GM19395 (cell line): Measurements from ENCODE around the gene DTNB.

Source experiments
- ATAC-seq: cut with Tn5 transposase; IDR thresholded peaks from one replicate; pipeline ENCODE4 v1.9.1; 2021; ENCODE audit warnings: mild to moderate bottlenecking, moderate library complexity; ENCODE audit not compliant: unreplicated experiment

Gene DTNB

GRCh38 chr2:25512707-25513106 is 160.7 kb downstream of the DTNB start:
- no peak for ATAC-seq

GRCh38 chr2:25506226-25506625 is 167.2 kb downstream of the DTNB start:
- no peak for ATAC-seq

GRCh38 chr2:25505622-25506021 is 167.8 kb downstream of the DTNB start:
- no peak for ATAC-seq

GRCh38 chr2:25505182-25505581 is 168.2 kb downstream of the DTNB start:
- ATAC-seq, result no peak

- ATAC-seq, result no peak
Observed at GRCh38 chr2:25504266-25504665, 169.1 kb downstream of the DTNB start.

- no peak for ATAC-seq
Observed at GRCh38 chr2:25499157-25499556, 174.2 kb downstream of the DTNB start.

GRCh38 chr2:25497918-25498407 is 175.4 kb downstream of the DTNB start:
- peak; percentile 65 for ATAC-seq

- peak; percentile 16 for ATAC-seq
Observed at GRCh38 chr2:25497229-25497917, 176.0 kb downstream of the DTNB start.

- ATAC-seq, result no peak
Observed at GRCh38 chr2:25494616-25495015, 178.8 kb downstream of the DTNB start.

- no peak for ATAC-seq
Observed at GRCh38 chr2:25493207-25493606, 180.2 kb downstream of the DTNB start.

- ATAC-seq, result no peak
Observed at GRCh38 chr2:25492726-25493125, 180.7 kb downstream of the DTNB start.

GRCh38 chr2:25491966-25492532 is 181.3 kb downstream of the DTNB start:
- no peak for ATAC-seq

GRCh38 chr2:25491003-25491696 is 182.2 kb downstream of the DTNB start:
- no peak for ATAC-seq

GRCh38 chr2:25490217-25490616 is 183.2 kb downstream of the DTNB start:
- ATAC-seq, result no peak

GRCh38 chr2:25489631-25490030 is 183.7 kb downstream of the DTNB start:
- ATAC-seq, result no peak

- ATAC-seq, result peak; percentile 75
Observed at GRCh38 chr2:25483607-25484266, 189.6 kb downstream of the DTNB start.

GRCh38 chr2:25482341-25482740 is 191.0 kb downstream of the DTNB start:
- no peak for ATAC-seq

- ATAC-seq, result no peak
Observed at GRCh38 chr2:25481381-25482300, 191.7 kb downstream of the DTNB start.

GRCh38 chr2:25480561-25480960 is 192.8 kb downstream of the DTNB start:
- no peak for ATAC-seq

GRCh38 chr2:25479761-25480160 is 193.6 kb downstream of the DTNB start:
- no peak for ATAC-seq
